Measurements from ENCODE around the gene LRRC55.

DNA sequence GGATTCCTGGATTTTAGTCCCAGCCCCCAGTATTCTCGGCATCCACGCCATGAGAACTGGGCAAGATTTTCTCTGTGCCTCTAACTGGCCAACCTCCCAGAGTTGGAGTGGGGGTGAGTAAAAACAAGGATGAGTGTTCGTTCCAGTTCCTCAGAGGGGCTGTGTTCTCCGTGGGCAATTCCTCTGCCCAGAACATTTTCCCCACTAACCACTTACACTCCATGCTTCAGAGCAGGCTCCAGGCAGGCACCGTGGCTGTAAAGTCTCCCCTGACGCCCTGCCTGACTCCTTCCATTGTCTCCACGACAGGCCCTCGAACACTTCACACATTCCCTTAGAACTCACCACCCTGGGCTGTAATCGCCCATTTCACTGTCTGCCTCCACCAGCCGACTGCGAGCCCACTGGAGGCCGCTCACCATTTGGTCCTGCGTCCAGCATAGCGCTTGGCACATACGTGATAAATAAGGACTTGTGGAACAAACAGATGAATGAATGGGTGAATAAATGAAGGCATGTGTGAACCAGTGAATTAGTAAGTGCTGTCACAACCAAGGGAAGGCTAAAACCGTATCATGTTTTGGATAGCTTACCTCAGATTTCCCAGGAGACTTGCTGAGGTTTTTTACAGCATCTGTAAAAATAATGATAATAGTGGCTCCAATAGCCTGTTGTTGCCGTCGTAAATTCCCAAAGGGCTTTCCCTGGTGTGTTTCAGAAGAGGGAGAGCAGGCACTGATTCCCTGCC, 49.2 kb downstream of the LRRC55 start:
- TF ChIP-seq, protein P1, sequence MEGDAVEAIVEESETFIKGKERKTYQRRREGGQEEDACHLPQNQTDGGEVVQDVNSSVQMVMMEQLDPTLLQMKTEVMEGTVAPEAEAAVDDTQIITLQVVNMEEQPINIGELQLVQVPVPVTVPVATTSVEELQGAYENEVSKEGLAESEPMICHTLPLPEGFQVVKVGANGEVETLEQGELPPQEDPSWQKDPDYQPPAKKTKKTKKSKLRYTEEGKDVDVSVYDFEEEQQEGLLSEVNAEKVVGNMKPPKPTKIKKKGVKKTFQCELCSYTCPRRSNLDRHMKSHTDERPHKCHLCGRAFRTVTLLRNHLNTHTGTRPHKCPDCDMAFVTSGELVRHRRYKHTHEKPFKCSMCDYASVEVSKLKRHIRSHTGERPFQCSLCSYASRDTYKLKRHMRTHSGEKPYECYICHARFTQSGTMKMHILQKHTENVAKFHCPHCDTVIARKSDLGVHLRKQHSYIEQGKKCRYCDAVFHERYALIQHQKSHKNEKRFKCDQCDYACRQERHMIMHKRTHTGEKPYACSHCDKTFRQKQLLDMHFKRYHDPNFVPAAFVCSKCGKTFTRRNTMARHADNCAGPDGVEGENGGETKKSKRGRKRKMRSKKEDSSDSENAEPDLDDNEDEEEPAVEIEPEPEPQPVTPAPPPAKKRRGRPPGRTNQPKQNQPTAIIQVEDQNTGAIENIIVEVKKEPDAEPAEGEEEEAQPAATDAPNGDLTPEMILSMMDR (IDR thresholded peaks at IDR 0.05): no peak
- TF ChIP-seq POLR2A (IDR thresholded peaks at IDR 0.05) (no peak), EP300 (IDR thresholded peaks at IDR 0.05; ENCODE audit: low read depth) (no peak), POLR2AphosphoS5 (IDR thresholded peaks at IDR 0.05) (no peak)

All from transverse colon (tissue), 4 donors.